ENCODE measurements around the gene SNRPA.
"Not testable (repeated sequence)": the region's sequence is repeated elsewhere in the genome, so short reads cannot be mapped to it uniquely, and the experiment has no call there.

Gene SNRPA

DNA sequence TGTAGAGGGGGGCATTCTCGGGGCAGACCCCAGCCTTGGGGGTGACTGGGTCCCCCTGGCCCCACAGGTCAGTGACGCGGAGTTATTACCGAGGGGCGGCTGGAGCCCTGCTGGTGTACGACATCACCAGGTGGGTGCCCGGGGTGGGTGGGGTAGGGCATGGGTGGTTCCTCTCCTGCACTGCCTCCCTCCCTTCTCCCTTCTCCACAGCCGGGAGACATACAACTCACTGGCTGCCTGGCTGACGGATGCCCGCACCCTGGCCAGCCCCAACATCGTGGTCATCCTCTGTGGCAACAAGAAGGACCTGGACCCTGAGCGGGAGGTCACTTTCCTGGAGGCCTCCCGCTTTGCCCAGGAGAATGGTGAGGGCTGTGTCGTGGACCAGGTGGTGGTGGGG lies 32.7 kb downstream of the SNRPA start:
- TF ChIP-seq CTCF (conservative IDR thresholded peaks at IDR 0.05), result no peak
- no peak for TF ChIP-seq ZFX (IDR thresholded peaks at IDR 0.05)
- H3K27ac ChIP-seq, result no peak overlapping the region

GRCh38 chr19:40784146-40784545 lies 33.1 kb downstream of the SNRPA start:
- not testable (repeated sequence) for H3K27ac ChIP-seq

DNA sequence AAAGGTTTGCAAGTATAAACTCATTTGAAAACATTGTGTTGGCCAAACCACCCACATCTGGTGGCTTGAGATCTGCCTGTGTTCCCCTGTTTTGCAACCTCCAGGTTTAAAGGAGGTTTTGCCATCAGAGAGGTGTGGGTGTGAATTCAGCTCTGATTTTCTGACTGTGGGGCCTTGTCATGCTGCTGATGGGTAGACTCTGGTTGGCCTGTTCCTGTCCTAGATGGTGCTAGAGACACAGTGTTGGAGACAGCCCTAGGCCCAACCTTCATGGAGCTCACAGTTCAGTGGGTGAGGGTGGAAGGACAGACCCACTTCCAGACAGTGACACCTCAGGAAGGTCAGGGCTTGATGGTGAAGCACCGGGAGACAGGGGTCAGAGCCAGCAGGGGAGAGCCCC lies 34.5 kb downstream of the SNRPA start:
- TF ChIP-seq CTCF (conservative IDR thresholded peaks at IDR 0.05), result no peak
- no peak for TF ChIP-seq ZFX (IDR thresholded peaks at IDR 0.05)
- H3K27ac ChIP-seq, result no peak overlapping the region

DNA sequence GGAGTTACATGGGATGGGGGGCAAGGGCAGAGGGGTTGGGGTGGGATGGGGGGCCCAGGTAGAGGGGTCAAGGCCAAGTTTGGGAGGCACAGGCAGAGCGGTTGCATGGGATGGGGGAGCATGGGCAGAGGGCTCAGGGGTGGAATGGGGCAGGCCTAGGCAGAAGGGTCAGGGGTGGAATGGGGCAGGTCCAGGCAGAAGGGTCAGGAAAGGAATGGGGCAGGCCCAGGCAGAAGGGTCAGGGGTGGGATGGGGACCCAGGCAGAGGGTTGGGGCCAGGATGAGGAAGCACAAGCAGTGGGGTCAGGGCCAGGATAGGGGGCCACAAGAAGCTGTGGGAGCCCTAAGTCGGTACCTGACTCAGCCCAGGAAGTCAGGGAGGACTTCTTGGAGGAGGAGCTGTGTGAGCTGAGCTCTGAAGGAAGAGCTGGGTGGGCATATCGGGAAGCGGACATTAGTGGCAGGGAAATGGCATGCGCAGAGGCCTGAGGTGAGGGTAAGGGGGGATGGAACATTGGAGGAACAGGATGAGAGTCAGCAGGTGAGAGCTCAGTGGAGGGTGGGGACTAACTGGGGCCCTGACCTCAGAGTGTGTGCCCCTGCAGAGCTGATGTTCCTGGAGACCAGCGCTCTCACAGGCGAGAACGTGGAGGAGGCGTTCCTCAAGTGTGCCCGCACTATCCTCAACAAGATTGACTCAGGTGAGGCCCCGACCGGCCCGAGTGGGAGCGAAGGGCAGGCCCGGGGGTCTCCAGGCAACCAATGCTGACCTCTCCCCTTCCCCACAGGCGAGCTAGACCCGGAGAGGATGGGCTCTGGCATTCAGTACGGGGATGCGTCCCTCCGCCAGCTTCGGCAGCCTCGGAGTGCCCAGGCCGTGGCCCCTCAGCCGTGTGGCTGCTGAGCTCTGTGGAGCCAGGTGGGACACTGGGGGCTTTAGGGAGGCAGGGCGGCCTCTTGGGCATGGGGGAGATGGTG lies 35.3 kb downstream of the SNRPA start:
- no peak for TF ChIP-seq CTCF (conservative IDR thresholded peaks at IDR 0.05)
- no peak for TF ChIP-seq ZFX (IDR thresholded peaks at IDR 0.05)
- no peak overlapping the region for H3K27ac ChIP-seq

DNA sequence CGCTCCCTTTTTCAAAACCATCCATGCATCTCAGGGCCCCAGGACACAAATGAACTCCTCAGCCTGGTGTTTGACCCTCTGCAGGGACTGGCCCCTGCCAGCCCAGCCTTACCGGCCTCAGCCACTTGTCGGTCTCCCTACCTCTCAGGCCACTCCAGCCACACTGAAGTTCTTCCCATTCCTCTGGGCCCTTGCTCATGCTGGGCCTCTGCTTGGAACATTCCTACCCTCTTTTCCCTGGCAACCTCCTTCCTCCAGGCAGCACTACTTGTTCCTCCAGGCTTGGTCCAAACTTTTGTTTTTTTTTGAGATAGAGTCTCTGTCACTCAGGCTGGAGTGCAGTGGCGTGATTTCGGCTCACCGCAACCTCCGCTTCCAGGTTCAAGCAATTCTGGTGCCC lies 40.3 kb downstream of the SNRPA start:
- no peak for TF ChIP-seq CTCF (conservative IDR thresholded peaks at IDR 0.05)
- no peak for TF ChIP-seq ZFX (IDR thresholded peaks at IDR 0.05)
- no peak overlapping the region for H3K27ac ChIP-seq

DNA sequence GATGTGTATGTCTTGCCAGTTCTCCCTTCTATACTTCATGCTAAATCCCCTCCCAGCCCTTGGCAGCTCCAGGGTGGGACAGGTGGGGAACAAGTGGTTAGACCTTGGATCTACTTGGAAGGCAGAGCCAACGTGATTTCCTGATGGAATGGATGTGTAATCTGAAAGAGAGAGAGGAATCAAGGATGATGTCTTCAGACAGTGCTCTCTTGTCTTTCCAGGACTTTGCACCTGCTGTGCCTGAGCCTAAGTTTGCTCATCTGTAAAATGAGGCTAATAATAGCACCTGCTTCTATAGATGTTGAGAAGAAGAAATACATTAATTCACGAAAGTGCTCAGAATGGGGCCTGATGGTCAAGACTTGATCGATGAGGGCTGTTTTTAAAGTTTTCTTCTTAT lies 41.0 kb downstream of the SNRPA start:
- TF ChIP-seq ZFX (IDR thresholded peaks at IDR 0.05) (no peak), CTCF (conservative IDR thresholded peaks at IDR 0.05) (no peak)
- H3K27ac ChIP-seq, result no peak overlapping the region

GRCh38 chr19:40797166-40797962 lies 46.4 kb downstream of the SNRPA start:
- H3K27ac ChIP-seq, result peak overlapping the region; percentile 91
- TF ChIP-seq ZFX (IDR thresholded peaks at IDR 0.05), result no peak
- no peak for TF ChIP-seq CTCF (conservative IDR thresholded peaks at IDR 0.05)
